Ovary (tissue), 3 donors: ENCODE measurements around the gene CDCP1.

Experiments used
- POLR2A ChIP-seq: fragments of 450-650 bp; IDR thresholded peaks from one replicate; pipeline ENCODE4 v1.6.1; 2017; ENCODE audit warnings: antibody characterized with exemption, mild to moderate bottlenecking, moderate library complexity
- TF ChIP-seq, protein P1 (sequence below), 3 donors: fragments of 450-650 bp in 2 of 3; fragments of 200-600 bp in 1 of 3; IDR thresholded peaks; one replicate each; pipeline versions ENCODE4 v1.5.1 to v1.8.0; 2016 to 2022; ENCODE audit warnings: antibody characterized with exemption in 3 of 3, mild to moderate bottlenecking in 1 of 3
- donor health status: DM: no; HTN: no; CAD: no.

GRCh38 chr3:45131201-45131600, 15.0 kb downstream of the CDCP1 start:
- TF ChIP-seq, protein P1, sequence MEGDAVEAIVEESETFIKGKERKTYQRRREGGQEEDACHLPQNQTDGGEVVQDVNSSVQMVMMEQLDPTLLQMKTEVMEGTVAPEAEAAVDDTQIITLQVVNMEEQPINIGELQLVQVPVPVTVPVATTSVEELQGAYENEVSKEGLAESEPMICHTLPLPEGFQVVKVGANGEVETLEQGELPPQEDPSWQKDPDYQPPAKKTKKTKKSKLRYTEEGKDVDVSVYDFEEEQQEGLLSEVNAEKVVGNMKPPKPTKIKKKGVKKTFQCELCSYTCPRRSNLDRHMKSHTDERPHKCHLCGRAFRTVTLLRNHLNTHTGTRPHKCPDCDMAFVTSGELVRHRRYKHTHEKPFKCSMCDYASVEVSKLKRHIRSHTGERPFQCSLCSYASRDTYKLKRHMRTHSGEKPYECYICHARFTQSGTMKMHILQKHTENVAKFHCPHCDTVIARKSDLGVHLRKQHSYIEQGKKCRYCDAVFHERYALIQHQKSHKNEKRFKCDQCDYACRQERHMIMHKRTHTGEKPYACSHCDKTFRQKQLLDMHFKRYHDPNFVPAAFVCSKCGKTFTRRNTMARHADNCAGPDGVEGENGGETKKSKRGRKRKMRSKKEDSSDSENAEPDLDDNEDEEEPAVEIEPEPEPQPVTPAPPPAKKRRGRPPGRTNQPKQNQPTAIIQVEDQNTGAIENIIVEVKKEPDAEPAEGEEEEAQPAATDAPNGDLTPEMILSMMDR (IDR thresholded peaks at IDR 0.05), result no peak
- no peak for TF ChIP-seq POLR2A
